ENCODE data around the gene NPLOC4.

GRCh38 chr17:81572563-81573168, 64.2 kb downstream of the NPLOC4 start:
- TF ChIP-seq POLR2A (IDR thresholded peaks at IDR 0.05) (no peak), CTCF (IDR thresholded peaks at IDR 0.05) (no peak), POLR2AphosphoS5 (IDR thresholded peaks at IDR 0.05) (no peak)
